Heart right ventricle (tissue), 16 donors: Measurements from ENCODE around the gene TBC1D22A. TPM values are rescaled to one million over a fixed set of nuclear protein-coding genes. Genes with fewer than 3 reads are reported as not detected.

Experiments used
- ATAC-seq, 8 donors: fragments of 200-7000 bp; cut with Tn5 transposase; one replicate each; pipeline ENCODE4 v1.9.1; 2020; ENCODE audit warnings: mild to moderate bottlenecking in 8 of 8, moderate library complexity in 8 of 8, moderate number of reproducible peaks in 1 of 8
- DNase-seq, 2 donors: peaks; one replicate each; pipeline ENCODE4 v3.0.0-alpha.2; 2020
- H3K27ac ChIP-seq, 10 donors: fragments of 200-600 bp; sonication (generic) in 2 of 10; one replicate each; pipeline versions ENCODE4 v1.5.0 to v1.8.0; 2020 to 2022; ENCODE audit warnings: mild to moderate bottlenecking in 3 of 10
- H3K27me3 ChIP-seq, 7 donors: fragments of 200-600 bp; one replicate each; pipeline ENCODE4 v1.8.0; 2021 to 2022; ENCODE audit warnings: mild to moderate bottlenecking in 2 of 7
- H3K36me3 ChIP-seq, 9 donors: fragments of 200-600 bp; sonication (generic) in 1 of 9; one replicate each; pipeline versions ENCODE4 v1.5.0 to v1.8.0; 2020 to 2022; ENCODE audit warnings: mild to moderate bottlenecking in 2 of 9
- H3K4me1 ChIP-seq, 9 donors: fragments of 200-600 bp; sonication (generic) in 1 of 9; one replicate each; pipeline versions ENCODE4 v1.5.0 to v1.8.0; 2020 to 2022; ENCODE audit warnings: mild to moderate bottlenecking in 4 of 9
- H3K4me3 ChIP-seq, 10 donors: fragments of 200-600 bp; sonication (generic) in 2 of 10; one replicate each; pipeline versions ENCODE4 v1.5.0 to v1.8.0; 2020 to 2022; ENCODE audit warnings: mild to moderate bottlenecking in 7 of 10, moderate library complexity in 2 of 10
- H3K9me3 ChIP-seq, 11 donors: fragments of 200-600 bp in 10 of 11; sonication (generic) in 2 of 11; one replicate each; pipeline versions ENCODE4 v1.5.0 to v1.8.0; 2013 to 2022; ENCODE audit warnings: mild to moderate bottlenecking in 2 of 11, control low read depth in 1 of 11, moderate library complexity in 1 of 11
- WGBS, 2 donors: extraction: QIAGEN DNeasy Blood & Tissue Kit; methylation state at CpG; one replicate each; pipeline ENCODE4 v1.1.7; 2013; ENCODE audit warnings: inconsistent platforms in 1 of 2; 5-methylcytosine and 5-hydroxymethylcytosine counted together
- intact Hi-C, 10 donors: fragments of 100-400 bp; cut with DNase I; formaldehyde crosslinking; loops; one replicate each; pipeline versions ENCODE4 v1.11.1 to v1.14.2; 2022
- polyA plus RNA-seq, 2 donors: library from polyadenylated mRNA; stranded (reverse); fragments of 200-250 nt; gene quantifications; one replicate each; pipeline ENCODE4 v1.2.3, GENCODE V29; 2013
- total RNA-seq, 10 donors: library from RNA; stranded (reverse); fragmentation: NEBNext Ultra II Directional in 3 of 10; extraction: Animal tissue kit (Norgen Biotek cat#: 25700) in 3 of 10; gene quantifications; one replicate each; pipeline versions ENCODE4 v1.2.1 to v1.2.4, GENCODE V29; 2021 to 2023
- TF ChIP-seq, protein P1 (sequence below), 9 donors: fragments of 200-600 bp; sonication (generic) in 2 of 9; IDR thresholded peaks; one replicate each; pipeline versions ENCODE4 v1.5.0 to v1.8.0; 2021 to 2022; ENCODE audit warnings: antibody characterized with exemption in 9 of 9, mild to moderate bottlenecking in 5 of 9, moderate library complexity in 1 of 9
- donor health status: Arrhythmogenic right ventricular cardiomyopathy.
- donor health status: ischemic (EF 13 %, LVEDD 7.1; RV severe dilation, severe dysfunction).
- donor health status: healthy with polysubstance abuse.
- donor health status: DM: no; HTN: yes; CAD: no.
- donor health status: DM: no; HTN: no; CAD: no.
- donor health status: ischemic (EF 25% LVEDD 6.9; RV normal size, moderate dysfunction).
- donor health status: ischemic (EF 25% LVEDD 5.7; RV mildly dilated, moderate dysfunction).
- donor health status: healthy.
- donor health status: DM: yes; HTN: yes; CAD: no.
- donor health status: Ischemic cardiomyopathy.
- donor health status: ischemic (EF 35%, LVEDD 5.7; RV mildly dilated, moderate dysfunction).
- donor health status: nonischemic (EF 11% LVEDD 7.7; RV severe dilation, severe dysfunction).
- donor health status: DM: yes; HTN: yes; CAD: no.
- donor health status: PGD.
- donor health status: ischemic (EF 29% LVEDD 5.4; RV normal size, mild dysfunction).
- donor health status: nonischemic (EF 23%, LVEDD 6.1; RV moderate dilation, normal function).

TBC1D22A gene
- total and polyA plus RNA-seq, 12 donors, result 7.2 to 27.9 (median 17.9) TPM

DNA sequence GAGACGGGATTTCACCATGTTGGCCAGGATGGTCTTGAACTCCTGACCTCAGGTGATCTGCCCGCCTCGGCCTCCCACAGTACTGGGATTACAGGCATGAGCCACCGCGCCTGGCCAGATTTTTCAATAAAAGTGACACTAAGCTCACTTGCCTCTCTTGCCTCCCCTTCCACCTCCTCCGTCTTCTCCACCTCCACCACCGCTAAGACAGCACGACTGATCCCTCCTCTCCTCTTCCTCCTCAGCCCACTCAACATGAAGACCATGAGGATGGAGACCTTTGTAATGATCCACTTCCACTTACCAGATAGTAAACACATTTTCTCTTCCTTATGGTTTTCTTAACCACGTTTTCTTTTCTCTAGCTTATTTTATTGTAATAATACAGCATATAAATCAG is 38.6 kb upstream of the TBC1D22A start:
- WGBS, 2 donors, result 93 to 96% methylated on average over 9 of the region's 9 CpGs
- no peaks in the 10 kb centered on the region for H3K27me3 ChIP-seq
- H3K4me3 ChIP-seq, result no peak overlapping the region
- TF ChIP-seq, protein P1, sequence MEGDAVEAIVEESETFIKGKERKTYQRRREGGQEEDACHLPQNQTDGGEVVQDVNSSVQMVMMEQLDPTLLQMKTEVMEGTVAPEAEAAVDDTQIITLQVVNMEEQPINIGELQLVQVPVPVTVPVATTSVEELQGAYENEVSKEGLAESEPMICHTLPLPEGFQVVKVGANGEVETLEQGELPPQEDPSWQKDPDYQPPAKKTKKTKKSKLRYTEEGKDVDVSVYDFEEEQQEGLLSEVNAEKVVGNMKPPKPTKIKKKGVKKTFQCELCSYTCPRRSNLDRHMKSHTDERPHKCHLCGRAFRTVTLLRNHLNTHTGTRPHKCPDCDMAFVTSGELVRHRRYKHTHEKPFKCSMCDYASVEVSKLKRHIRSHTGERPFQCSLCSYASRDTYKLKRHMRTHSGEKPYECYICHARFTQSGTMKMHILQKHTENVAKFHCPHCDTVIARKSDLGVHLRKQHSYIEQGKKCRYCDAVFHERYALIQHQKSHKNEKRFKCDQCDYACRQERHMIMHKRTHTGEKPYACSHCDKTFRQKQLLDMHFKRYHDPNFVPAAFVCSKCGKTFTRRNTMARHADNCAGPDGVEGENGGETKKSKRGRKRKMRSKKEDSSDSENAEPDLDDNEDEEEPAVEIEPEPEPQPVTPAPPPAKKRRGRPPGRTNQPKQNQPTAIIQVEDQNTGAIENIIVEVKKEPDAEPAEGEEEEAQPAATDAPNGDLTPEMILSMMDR (IDR thresholded peaks at IDR 0.05), result no peak
- H3K27ac ChIP-seq, result no peak overlapping the region
- H3K4me1 ChIP-seq, result peaks cover 14 to 56% (median 50%) of the 10 kb centered on the region in 9 donors
- H3K36me3 ChIP-seq, result peaks cover 0 to 88% (median 18%) of the 10 kb centered on the region in 9 donors
- H3K9me3 ChIP-seq, result no peaks in the 10 kb centered on the region
- no peak for ATAC-seq
- DNase-seq, result no peak
- intact Hi-C loops, result no loop called here

DNA sequence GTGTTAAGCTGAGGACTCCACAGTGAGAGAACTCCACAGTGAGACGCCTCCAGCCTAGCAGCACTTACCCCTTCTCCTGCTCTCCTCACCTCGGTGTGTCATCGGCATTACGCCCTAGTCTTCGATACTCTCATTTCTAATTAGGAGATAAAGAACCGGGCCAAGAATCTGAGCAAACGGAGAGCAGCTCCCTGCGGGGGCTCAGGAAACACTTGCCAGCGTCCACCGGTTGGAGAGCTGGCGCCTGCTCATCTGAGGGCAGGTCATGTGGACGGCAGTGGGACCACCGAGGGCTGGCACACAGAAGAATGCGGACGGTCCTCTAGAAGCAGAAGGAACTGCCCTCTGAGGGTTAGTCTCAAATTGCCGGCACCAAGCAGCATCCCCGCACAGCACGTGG is 37.4 kb upstream of the TBC1D22A start:
- Histone ChIP-seq H3K27ac (no peak overlapping the region), H3K27me3 (no peaks in the 10 kb centered on the region), H3K4me1 (peaks cover 17 to 68% (median 59%) of the 10 kb centered on the region in 9 donors), H3K36me3 (peaks cover 0 to 84% (median 6%) of the 10 kb centered on the region in 9 donors), H3K4me3 (no peak overlapping the region), H3K9me3 (no peaks in the 10 kb centered on the region)
- intact Hi-C loops, result loop anchor here in 6 of 10 donors (5.0 kb wide), 3 partner anchors 33 to 163 kb away; no protein-coding TSS in a partner anchor
- TF ChIP-seq, protein P1 (IDR thresholded peaks at IDR 0.05), result no peak
- ATAC-seq (no peak), DNase-seq (no peak)
- WGBS, 2 donors, result 75 to 79% methylated on average over 18 of the region's 18 CpGs

DNA sequence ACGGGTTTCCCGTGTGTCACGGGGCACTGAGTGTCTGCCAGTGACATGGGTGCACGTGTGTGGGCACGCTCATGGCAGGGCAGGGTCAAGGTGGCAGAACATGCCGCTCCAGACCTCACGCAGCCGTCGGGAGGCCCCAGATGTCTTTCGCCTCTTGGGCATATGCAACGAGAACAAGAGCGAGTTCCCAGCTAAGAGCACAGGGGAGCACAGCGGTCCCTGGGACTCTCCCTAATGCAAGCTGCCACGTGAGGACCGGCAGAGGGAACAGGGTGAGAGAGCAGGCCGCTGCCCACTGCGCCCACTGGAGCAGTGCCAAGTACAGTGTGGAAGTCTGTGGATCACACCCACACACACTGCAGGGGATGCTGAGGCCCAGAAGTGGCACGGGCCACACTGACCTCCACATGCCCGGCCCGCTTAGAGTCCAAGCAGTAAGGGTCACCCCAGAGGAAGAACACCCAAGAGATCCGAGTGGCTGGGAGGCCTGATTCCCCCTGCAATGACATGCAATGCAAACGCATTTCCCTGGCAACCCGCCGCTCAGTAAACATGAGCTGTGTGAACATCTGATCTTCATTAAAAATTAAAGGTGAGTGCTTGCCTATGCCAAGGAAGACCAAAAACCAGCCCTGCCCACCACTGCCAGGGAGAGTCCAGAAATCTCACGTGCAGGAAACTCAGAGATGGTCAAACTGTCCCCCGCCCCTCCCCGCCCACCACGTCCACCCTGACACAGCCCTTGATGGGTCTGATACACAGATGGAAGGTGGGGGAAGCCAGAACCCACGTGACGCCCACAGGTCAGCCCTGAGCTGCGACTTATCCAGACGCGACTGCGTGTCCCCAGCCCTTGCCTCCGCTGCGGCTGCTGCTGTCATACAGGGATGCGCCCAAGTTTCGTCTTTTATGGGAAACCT is 36.1 kb upstream of the TBC1D22A start:
- Histone ChIP-seq H3K27ac (peak overlapping the region in 7 of 10 donors; percentile 11 to 52 (median 32)), H3K4me1 (peaks cover 24 to 80% (median 70%) of the 10 kb centered on the region in 9 donors), H3K36me3 (peaks cover 0 to 82% (median 5%) of the 10 kb centered on the region in 9 donors), H3K4me3 (no peak overlapping the region), H3K9me3 (no peaks in the 10 kb centered on the region), H3K27me3 (no peaks in the 10 kb centered on the region)
- intact Hi-C loops, result loop anchor here in 6 of 10 donors (5.0 kb wide), 3 partner anchors 34 to 164 kb away; no protein-coding TSS in a partner anchor
- DNase-seq (no peak), ATAC-seq (peak in 6 of 8 donors; percentile 2 to 63 (median 32))
- 64 to 69% methylated on average over 38 of the region's 38 CpGs for WGBS, 2 donors
- TF ChIP-seq, protein P1 (IDR thresholded peaks at IDR 0.05), result no peak

DNA sequence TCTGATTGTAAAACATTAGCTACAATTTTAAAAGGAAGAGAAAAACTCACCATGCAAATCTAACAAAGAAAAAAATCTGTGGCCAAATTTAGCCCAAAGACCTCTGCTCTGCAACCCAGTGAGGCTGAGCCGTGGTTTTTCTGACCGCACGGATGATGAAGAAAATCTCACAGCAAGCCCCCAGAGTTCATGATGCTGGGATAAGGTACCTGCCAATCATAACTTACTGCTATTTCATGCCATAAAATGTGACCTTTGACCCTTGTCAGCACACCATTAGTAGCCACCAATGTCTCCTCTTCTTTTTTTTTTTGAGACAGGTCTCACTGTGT is 35.5 kb upstream of the TBC1D22A start:
- DNase-seq (no peak), ATAC-seq (no peak)
- Histone ChIP-seq H3K36me3 (peaks cover 0 to 82% (median 5%) of the 10 kb centered on the region in 9 donors), H3K9me3 (no peaks in the 10 kb centered on the region), H3K27ac (no peak overlapping the region), H3K27me3 (no peaks in the 10 kb centered on the region), H3K4me3 (no peak overlapping the region), H3K4me1 (peaks cover 25 to 80% (median 70%) of the 10 kb centered on the region in 9 donors)
- intact Hi-C loops, result loop anchor here in 6 of 10 donors (5.0 kb wide), 3 partner anchors 35 to 165 kb away; no protein-coding TSS in a partner anchor
- TF ChIP-seq, protein P1 (IDR thresholded peaks at IDR 0.05), result no peak
- 94% methylated on average over 3 of the region's 3 CpGs for WGBS, 2 donors
